Measurements from ENCODE around the gene ACKR2.
A peak's percentile ranks its signal among the peaks of the same experiment; 100 is the strongest.

The ACKR2 gene

GRCh38 chr3:42826141-42826540 is 16.9 kb downstream of the ACKR2 start:
- DNase-seq (ENCODE audit: low spot score), result no peak
- ChIA-PET POLR2A (ENCODE audit: low non-redundant PET) (no interaction called here), CTCF (no interaction called here)
- no peak overlapping the region for H3K27ac ChIP-seq
- no peak for TF ChIP-seq CTCF (conservative IDR thresholded peaks at IDR 0.05; ENCODE audit: low read depth)

DNA sequence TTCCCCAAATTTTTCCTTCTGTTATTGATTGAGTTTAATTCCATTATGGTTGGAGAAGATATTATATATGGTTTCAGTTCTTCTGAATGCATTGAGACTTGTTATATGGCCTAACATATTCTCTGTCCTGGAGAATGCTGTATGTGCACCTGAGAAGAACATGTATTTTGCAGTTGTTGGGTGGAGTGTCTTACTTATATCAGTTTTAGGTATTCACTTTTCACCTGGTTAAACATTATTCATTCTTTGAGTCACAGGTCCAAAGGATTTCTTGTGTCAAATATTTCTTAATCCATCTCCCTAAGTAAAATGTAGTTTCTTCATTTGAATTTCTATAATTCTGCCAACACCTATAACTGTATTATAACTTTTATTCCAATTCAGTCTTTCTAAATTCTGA is 17.8 kb downstream of the ACKR2 start:
- CTCF ChIA-PET, result no interaction called here
- TF ChIP-seq CTCF (conservative IDR thresholded peaks at IDR 0.05; ENCODE audit: low read depth), result no peak
- POLR2A ChIA-PET (ENCODE audit: low non-redundant PET), result no interaction called here
- no peak overlapping the region for H3K27ac ChIP-seq
- DNase-seq (ENCODE audit: low spot score), result no peak

- ChIA-PET POLR2A (ENCODE audit: low non-redundant PET) (no interaction called here), CTCF (no interaction called here)
- no peak for DNase-seq (ENCODE audit: low spot score)
- no peak overlapping the region for H3K27ac ChIP-seq
- TF ChIP-seq CTCF (conservative IDR thresholded peaks at IDR 0.05; ENCODE audit: low read depth), result no peak
These were observed 18.4 kb downstream of the ACKR2 start for GRCh38 chr3:42827654-42828053.

- peak; percentile 42 for DNase-seq (ENCODE audit: low spot score)
- ChIA-PET POLR2A (ENCODE audit: low non-redundant PET) (interaction anchor here (1.2 kb wide), 1 partner anchor 24 kb away, joined by 4 read pairs; the partner anchor contains the start of gene HIGD1A), CTCF (no interaction called here)
- H3K27ac ChIP-seq, result no peak overlapping the region
- no peak for TF ChIP-seq CTCF (conservative IDR thresholded peaks at IDR 0.05; ENCODE audit: low read depth)
These were observed 19.9 kb downstream of the ACKR2 start for GRCh38 chr3:42829083-42829627.

- ChIA-PET CTCF (interaction anchor here (0.7 to 0.8 kb wide), 3 partner anchors 37 to 113 kb away, joined by 3 to 5 read pairs (median 3); no protein-coding TSS in a partner anchor), POLR2A (ENCODE audit: low non-redundant PET) (interaction anchor here (1.2 kb wide), 1 partner anchor 25 kb away, joined by 4 read pairs; the partner anchor contains the start of gene HIGD1A)
- TF ChIP-seq CTCF (conservative IDR thresholded peaks at IDR 0.05; ENCODE audit: low read depth), result no peak
- no peak overlapping the region for H3K27ac ChIP-seq
- DNase-seq (ENCODE audit: low spot score), result no peak
These were observed 20.6 kb downstream of the ACKR2 start for GRCh38 chr3:42829628-42830436.

- POLR2A ChIA-PET (ENCODE audit: low non-redundant PET), result no interaction called here
- peak; percentile 42 for DNase-seq (ENCODE audit: low spot score)
- CTCF ChIA-PET, result interaction anchor here (0.6 to 1.5 kb wide), 6 partner anchors 9 to 112 kb away, joined by 3 to 5 read pairs (median 3); no protein-coding TSS in a partner anchor
- TF ChIP-seq CTCF (conservative IDR thresholded peaks at IDR 0.05; ENCODE audit: low read depth), result peak; percentile 29; the same call in 1 of the 2 replicates
- H3K27ac ChIP-seq, result no peak overlapping the region
These were observed 21.4 kb downstream of the ACKR2 start for GRCh38 chr3:42830437-42831320.
